Smooth muscle cell (in vitro differentiated cells): Measurements from ENCODE around the gene PXMP4. TPM values are rescaled to one million over a fixed set of nuclear protein-coding genes. Genes with fewer than 3 reads are reported as not detected.

Experiments
- DNase-seq: peaks from one replicate; lab custom pipeline; 2025; ENCODE audit not compliant: unreplicated experiment; lab: John Stamatoyannopoulos, UW
- H2AFZ ChIP-seq: fragments of 200-600 bp; sonication (generic); 2 replicates; pipeline ENCODE4 v1.6.0; 2016; ENCODE audit warnings: antibody characterized with exemption, low read depth, mild to moderate bottlenecking
- H3F3A ChIP-seq: fragments of 200-600 bp; sonication (generic); 2 replicates; pipeline ENCODE4 v1.6.0; 2017; ENCODE audit warnings: antibody characterized with exemption, low read depth
- H3K27ac ChIP-seq: fragments of 200-600 bp; sonication (generic); 2 replicates; pipeline ENCODE4 v1.5.1; 2016; ENCODE audit warnings: low read depth, mild to moderate bottlenecking
- H3K27me3 ChIP-seq: fragments of 200-600 bp; sonication (generic); 2 replicates; pipeline ENCODE4 v1.6.1; 2016; ENCODE audit warnings: low read depth, mild to moderate bottlenecking
- H3K36me3 ChIP-seq: fragments of 200-600 bp; sonication (generic); 2 replicates; pipeline ENCODE4 v1.5.1; 2016; ENCODE audit warnings: low read depth
- H3K4me1 ChIP-seq: fragments of 200-600 bp; sonication (generic); 2 replicates; pipeline ENCODE4 v1.5.1; 2016; ENCODE audit warnings: low read depth
- H3K4me2 ChIP-seq: fragments of 200-600 bp; sonication (generic); 2 replicates; pipeline ENCODE4 v1.6.0; 2016; ENCODE audit warnings: mild to moderate bottlenecking
- H3K4me3 ChIP-seq: fragments of 200-600 bp; sonication (generic); 2 replicates; pipeline ENCODE4 v1.5.1; 2016; ENCODE audit warnings: mild to moderate bottlenecking
- H3K79me2 ChIP-seq: fragments of 200-600 bp; sonication (generic); 2 replicates; pipeline ENCODE4 v1.6.0; 2016; ENCODE audit warnings: low read depth, mild to moderate bottlenecking
- H3K9ac ChIP-seq: fragments of 200-600 bp; sonication (generic); 2 replicates; pipeline ENCODE4 v1.6.0; 2016; ENCODE audit warnings: low read depth
- H3K9me3 ChIP-seq: fragments of 200-600 bp; sonication (generic); replicated peaks from 2 replicates; pipeline ENCODE4 v1.5.1; 2016; ENCODE audit warnings: low read depth
- H4K20me1 ChIP-seq: fragments of 200-600 bp; sonication (generic); 2 replicates; pipeline ENCODE4 v1.6.0; 2016; ENCODE audit warnings: low read depth
- WGBS: methylation state at CpG from one replicate; pipeline ENCODE4 v1.1.7; 2016; ENCODE audit warnings: low lambda C conversion rate; 5-methylcytosine and 5-hydroxymethylcytosine counted together
- polyA plus RNA-seq: library from polyadenylated mRNA; unstranded; fragments of >200 nt; fragmentation: Nextera tagmentation; extraction: Ambion mirVana; gene quantifications from 2 replicates; pipeline ENCODE4 v1.2.1, GENCODE V29; 2016
- total RNA-seq: library from RNA; depleted of rRNA; stranded (reverse); fragments of >200 nt; gene quantifications from 2 replicates; pipeline ENCODE4 v1.2.3, GENCODE V29; 2014
- TF ChIP-seq, protein P1 (sequence below): fragments of 200-600 bp; sonication (generic); IDR thresholded peaks from 2 replicates; pipeline ENCODE4 v1.5.1; 2017; ENCODE audit warnings: borderline replicate concordance, mild to moderate bottlenecking, antibody characterized with exemption; ENCODE audit not compliant: insufficient read depth, poor library complexity, severe bottlenecking

PXMP4 gene
- total and polyA plus RNA-seq, 2 experiments from 2014 or later, result 2.6 to 8.1 TPM

DNA sequence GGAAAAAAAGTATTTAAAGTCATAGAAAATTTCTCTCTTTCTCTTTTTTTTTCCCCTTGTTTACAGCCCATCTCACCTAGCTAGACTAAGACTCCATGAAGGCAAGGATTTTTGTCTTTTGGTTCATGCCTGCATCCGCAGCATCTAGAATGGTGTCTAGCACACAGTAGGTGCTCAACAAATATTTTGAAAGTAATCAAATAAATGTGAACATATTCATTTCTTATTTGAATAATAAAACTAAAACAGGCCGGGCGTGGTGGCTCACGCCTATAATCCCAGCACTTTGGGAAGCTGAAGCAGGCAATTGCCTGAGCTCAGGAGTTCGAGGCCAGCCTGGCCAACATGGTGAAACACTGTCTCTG is 7.0 kb upstream of the PXMP4 start:
- 93% methylated on average over 5 of the region's 5 CpGs for WGBS

GRCh38 chr20:33725607-33726264 is 5.6 kb upstream of the PXMP4 start:
- 81% methylated on average over 7 of the region's 7 CpGs for WGBS
- TF ChIP-seq, protein P1, sequence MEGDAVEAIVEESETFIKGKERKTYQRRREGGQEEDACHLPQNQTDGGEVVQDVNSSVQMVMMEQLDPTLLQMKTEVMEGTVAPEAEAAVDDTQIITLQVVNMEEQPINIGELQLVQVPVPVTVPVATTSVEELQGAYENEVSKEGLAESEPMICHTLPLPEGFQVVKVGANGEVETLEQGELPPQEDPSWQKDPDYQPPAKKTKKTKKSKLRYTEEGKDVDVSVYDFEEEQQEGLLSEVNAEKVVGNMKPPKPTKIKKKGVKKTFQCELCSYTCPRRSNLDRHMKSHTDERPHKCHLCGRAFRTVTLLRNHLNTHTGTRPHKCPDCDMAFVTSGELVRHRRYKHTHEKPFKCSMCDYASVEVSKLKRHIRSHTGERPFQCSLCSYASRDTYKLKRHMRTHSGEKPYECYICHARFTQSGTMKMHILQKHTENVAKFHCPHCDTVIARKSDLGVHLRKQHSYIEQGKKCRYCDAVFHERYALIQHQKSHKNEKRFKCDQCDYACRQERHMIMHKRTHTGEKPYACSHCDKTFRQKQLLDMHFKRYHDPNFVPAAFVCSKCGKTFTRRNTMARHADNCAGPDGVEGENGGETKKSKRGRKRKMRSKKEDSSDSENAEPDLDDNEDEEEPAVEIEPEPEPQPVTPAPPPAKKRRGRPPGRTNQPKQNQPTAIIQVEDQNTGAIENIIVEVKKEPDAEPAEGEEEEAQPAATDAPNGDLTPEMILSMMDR, result no peak
- H3F3A ChIP-seq, result no peaks in the 10 kb centered on the region
- H3K4me3 ChIP-seq, result no peak overlapping the region
- no peak overlapping the region for H3K9ac ChIP-seq
- DNase-seq, result no peak
- no peak overlapping the region for H3K4me2 ChIP-seq
- no peaks in the 10 kb centered on the region for H3K27me3 ChIP-seq
- H3K27ac ChIP-seq, result no peak overlapping the region
- no peaks in the 10 kb centered on the region for H3K36me3 ChIP-seq
- no peaks in the 10 kb centered on the region for H3K79me2 ChIP-seq
- no peaks in the 10 kb centered on the region for H3K4me1 ChIP-seq
- H3K9me3 ChIP-seq, result no peaks in the 10 kb centered on the region
- H4K20me1 ChIP-seq, result no peaks in the 10 kb centered on the region
- H2AFZ ChIP-seq, result no peak overlapping the region

More for the DNA sequence above, 7.0 kb upstream of the PXMP4 start:
- no peak overlapping the region for H3K9ac ChIP-seq
- H2AFZ ChIP-seq, result no peak overlapping the region
- no peaks in the 10 kb centered on the region for H3K27me3 ChIP-seq
- no peak overlapping the region for H3K27ac ChIP-seq
- no peak overlapping the region for H3K4me3 ChIP-seq
- H3K79me2 ChIP-seq, result no peaks in the 10 kb centered on the region
- TF ChIP-seq, protein P1, result no peak
- no peaks in the 10 kb centered on the region for H3K9me3 ChIP-seq
- H3K4me2 ChIP-seq, result no peak overlapping the region
- no peaks in the 10 kb centered on the region for H3F3A ChIP-seq
- DNase-seq, result no peak
- H3K36me3 ChIP-seq, result no peaks in the 10 kb centered on the region
- no peaks in the 10 kb centered on the region for H4K20me1 ChIP-seq
- no peaks in the 10 kb centered on the region for H3K4me1 ChIP-seq

GRCh38 chr20:33724439-33725094 is 4.5 kb upstream of the PXMP4 start:
- Histone ChIP-seq H3K4me3 (no peak overlapping the region), H3F3A (no peaks in the 10 kb centered on the region), H4K20me1 (no peaks in the 10 kb centered on the region), H3K4me2 (no peak overlapping the region), H3K79me2 (no peaks in the 10 kb centered on the region), H3K9ac (no peak overlapping the region), H3K27me3 (no peaks in the 10 kb centered on the region), H3K27ac (no peak overlapping the region), H3K36me3 (no peaks in the 10 kb centered on the region), H2AFZ (no peak overlapping the region), H3K9me3 (no peaks in the 10 kb centered on the region), H3K4me1 (no peaks in the 10 kb centered on the region)
- DNase-seq, result no peak
- TF ChIP-seq, protein P1, result no peak
- WGBS, result 92% methylated on average over 14 of the region's 14 CpGs
